ENCODE measurements around the gene MRPS15. TPM values are rescaled to one million over a fixed set of nuclear protein-coding genes. Genes with fewer than 3 reads are reported as not detected.
A peak's percentile ranks its signal among the peaks of the same experiment; 100 is the strongest.

The MRPS15 gene
- total RNA-seq, 1 experiment from 2014 or later = 140 TPM

- DNase-seq (ENCODE audit: low spot score) = no peak
- Histone ChIP-seq H3K36me3 (ENCODE audit: insufficient read depth, low read length, poor library complexity, severe bottlenecking) (no peaks in the 10 kb centered on the region), H3K27ac (ENCODE audit: low read depth, low read length, poor library complexity, severe bottlenecking) (no peak overlapping the region), H3K4me1 (ENCODE audit: insufficient read depth, low read length, poor library complexity, severe bottlenecking) (peaks cover 12% of the 10 kb centered on the region), H3K27me3 (replicated peaks; ENCODE audit: insufficient read depth, low read depth, low read length, poor library complexity) (no peaks in the 10 kb centered on the region), H3K9me3 (ENCODE audit: low read depth, low read length, poor library complexity, severe bottlenecking) (no peaks in the 10 kb centered on the region), H3K4me3 (ENCODE audit: low read depth, low read length, poor library complexity, severe bottlenecking) (no peak overlapping the region)
- BruUV-seq (replicated peaks) = no TSS peak
- ChIA-PET POLR2A (ENCODE audit: low non-redundant PET) (no interaction called here), CTCF (no interaction called here)
- TF ChIP-seq EZH2 (IDR thresholded peaks at IDR 0.05; ENCODE audit: borderline replicate concordance, low read depth, low read length, poor library complexity, severe bottlenecking) = no peak
- TF ChIP-seq CTCF (conservative IDR thresholded peaks at IDR 0.05; ENCODE audit: low read depth, low read length) = no peak
- intact Hi-C loops (cut with micrococcal nuclease; ENCODE audit: unreplicated experiment) = no loop called here
These were observed 17.4 kb downstream of the MRPS15 start for GRCh38 chr1:36446746-36447145.

- BruUV-seq (replicated peaks) = no TSS peak
These were observed 17.9 kb downstream of the MRPS15 start for GRCh38 chr1:36446271-36446670.

GRCh38 chr1:36443297-36443696 lies 20.9 kb downstream of the MRPS15 start:
- intact Hi-C loops (cut with micrococcal nuclease; ENCODE audit: unreplicated experiment) = no loop called here
- DNase-seq (ENCODE audit: low spot score) = no peak
- H3K27me3 ChIP-seq (replicated peaks; ENCODE audit: insufficient read depth, low read depth, low read length, poor library complexity) = no peaks in the 10 kb centered on the region
- ChIA-PET POLR2A (ENCODE audit: low non-redundant PET) (no interaction called here), CTCF (no interaction called here)
- no peaks in the 10 kb centered on the region for H3K9me3 ChIP-seq (ENCODE audit: low read depth, low read length, poor library complexity, severe bottlenecking)
- no TSS peak for BruUV-seq (replicated peaks)
- no peak overlapping the region for H3K4me3 ChIP-seq (ENCODE audit: low read depth, low read length, poor library complexity, severe bottlenecking)
- no peaks in the 10 kb centered on the region for H3K36me3 ChIP-seq (ENCODE audit: insufficient read depth, low read length, poor library complexity, severe bottlenecking)
- no peak overlapping the region for H3K27ac ChIP-seq (ENCODE audit: low read depth, low read length, poor library complexity, severe bottlenecking)
- peaks cover under 1% of the 10 kb centered on the region for H3K4me1 ChIP-seq (ENCODE audit: insufficient read depth, low read length, poor library complexity, severe bottlenecking)
- TF ChIP-seq CTCF (conservative IDR thresholded peaks at IDR 0.05; ENCODE audit: low read depth, low read length) = no peak
- TF ChIP-seq EZH2 (IDR thresholded peaks at IDR 0.05; ENCODE audit: borderline replicate concordance, low read depth, low read length, poor library complexity, severe bottlenecking) = no peak

More at GRCh38 chr1:36446271-36446670, 17.9 kb downstream of the MRPS15 start:
- TF ChIP-seq CTCF (conservative IDR thresholded peaks at IDR 0.05; ENCODE audit: low read depth, low read length) = peak; percentile 70
- TF ChIP-seq EZH2 (IDR thresholded peaks at IDR 0.05; ENCODE audit: borderline replicate concordance, low read depth, low read length, poor library complexity, severe bottlenecking) = no peak
- Histone ChIP-seq H3K27ac (ENCODE audit: low read depth, low read length, poor library complexity, severe bottlenecking) (no peak overlapping the region), H3K27me3 (replicated peaks; ENCODE audit: insufficient read depth, low read depth, low read length, poor library complexity) (no peaks in the 10 kb centered on the region), H3K36me3 (ENCODE audit: insufficient read depth, low read length, poor library complexity, severe bottlenecking) (no peaks in the 10 kb centered on the region), H3K4me3 (ENCODE audit: low read depth, low read length, poor library complexity, severe bottlenecking) (no peak overlapping the region), H3K4me1 (ENCODE audit: insufficient read depth, low read length, poor library complexity, severe bottlenecking) (peaks cover 12% of the 10 kb centered on the region), H3K9me3 (ENCODE audit: low read depth, low read length, poor library complexity, severe bottlenecking) (no peaks in the 10 kb centered on the region)
- ChIA-PET POLR2A (ENCODE audit: low non-redundant PET) (interaction anchor here (0.6 kb wide), 1 partner anchor 34 kb away, joined by 15 read pairs; no protein-coding TSS in a partner anchor), CTCF (no interaction called here)
- intact Hi-C loops (cut with micrococcal nuclease; ENCODE audit: unreplicated experiment) = no loop called here
- DNase-seq (ENCODE audit: low spot score) = peak; percentile 65
